SU-DHL-6 (cell line): ENCODE data around the gene ARHGEF39.

ENCODE experiments used
- CTCF ChIP-seq: fragments of 200-600 bp; sonication (generic); IDR thresholded peaks from one replicate; pipeline ENCODE4 v1.5.1; 2017; ENCODE audit warnings: antibody characterized with exemption, mild to moderate bottlenecking, low read length, moderate library complexity; ENCODE audit not compliant: insufficient read depth, poor library complexity, severe bottlenecking
- EZH2phosphoT487 ChIP-seq: fragments of 200-600 bp; sonication (generic), shearing (Covaris generic); conservative IDR thresholded peaks from 2 replicates; pipeline ENCODE4 v1.6.1; 2018; ENCODE audit warnings: mild to moderate bottlenecking, antibody characterized with exemption, low read length, moderate library complexity, mixed read lengths

GRCh38 chr9:35687972-35688557, 23.1 kb upstream of the ARHGEF39 start:
- TF ChIP-seq CTCF (no peak), EZH2phosphoT487 (no peak)
